K562 (cell line): Measurements from ENCODE around the gene TRMU. TPM values are rescaled to one million over a fixed set of nuclear protein-coding genes. Genes with fewer than 3 reads are reported as not detected.
A peak's percentile ranks its signal among the peaks of the same experiment; 100 is the strongest.

Experiments used
- ATAC-seq: fragments of 200-7000 bp; cut with Tn5 transposase; 3 replicates; pipeline ENCODE4 v1.9.1; 2020; ENCODE audit warnings: moderate library complexity
- BruUV-seq: library from RNA; stranded (reverse); fragments of 400-500 nt; replicated peaks from 2 replicates; lab custom pipeline; 2021; lab: Mats Ljungman, UMichigan
- CTCF ChIA-PET: fragments of 300-600 bp; formaldehyde crosslinking; extraction: SDS; loops from one replicate; lab custom pipeline; 2021; ENCODE audit warnings: low intra/inter-chr PET ratio; lab: Yijun Ruan, JAX
- POLR2A ChIA-PET: fragments of 300-600, 350-650 bp; sonication (Branson Sonifier 250); formaldehyde crosslinking; extraction: SDS; loops from one replicate; lab custom pipeline; 2021; ENCODE audit warnings: antibody characterized with exemption, inconsistent platforms; lab: Yijun Ruan, JAX
- DNase-seq, 4 experiments: peaks; one replicate each; pipeline versions ENCODE4 v3.0.0 to v3.0.0-alpha.2; 2011 to 2018; ENCODE audit warnings: low spot score in 3 of 4, mixed read lengths in 3 of 4; ENCODE audit errors: extremely low read depth in 1 of 4
- FAIRE-seq: peaks from 2 replicates; lab custom pipeline; 2011; peaks lifted over from hg19 to GRCh38; lab: Jason Lieb, UNC
- H2AFZ ChIP-seq: 2 replicates; pipeline ENCODE4 v1.6.0; 2011; ENCODE audit warnings: low read depth, low read length, control low read depth, inconsistent platforms
- H3K27ac ChIP-seq: fragments of 200-600 bp; 3 replicates; pipeline ENCODE4 v1.8.0; 2011; ENCODE audit warnings: low read depth, mild to moderate bottlenecking, control low read depth, inconsistent platforms, low read length, moderate library complexity, mixed read lengths; ENCODE audit errors: extremely low read depth
- H3K27me3 ChIP-seq, 2 experiments: fragments of 300-600 bp in 1 of 2; 2 replicates in 1 of 2; 3 replicates in 1 of 2; pipeline versions ENCODE4 v1.6.0 to v1.8.0; 2011; ENCODE audit warnings: inconsistent platforms in 2 of 2, low read length in 2 of 2, mild to moderate bottlenecking in 1 of 2, mixed read lengths in 1 of 2, moderate library complexity in 1 of 2; ENCODE audit not compliant: control insufficient read depth in 2 of 2, insufficient read depth in 2 of 2
- H3K36me3 ChIP-seq: fragments of 300-600 bp; 3 replicates; pipeline ENCODE4 v1.8.0; 2011; ENCODE audit warnings: mild to moderate bottlenecking, low read length, inconsistent platforms; ENCODE audit not compliant: control insufficient read depth, insufficient read depth
- H3K4me1 ChIP-seq, 2 experiments: fragments of 200-600 bp in 1 of 2; replicated peaks in 1 of 2; 2 replicates in 1 of 2; 3 replicates in 1 of 2; pipeline versions ENCODE4 v1.5.1 to v1.8.0; 2011; ENCODE audit warnings: inconsistent platforms in 2 of 2, low read length in 2 of 2, mild to moderate bottlenecking in 1 of 2, mixed read lengths in 1 of 2, moderate library complexity in 1 of 2; ENCODE audit not compliant: control insufficient read depth in 2 of 2, insufficient read depth in 2 of 2
- H3K4me2 ChIP-seq: 2 replicates; pipeline ENCODE4 v1.6.1; 2011; ENCODE audit warnings: low read length, control low read depth, inconsistent platforms, mixed read lengths; ENCODE audit not compliant: insufficient read depth
- H3K4me3 ChIP-seq: fragments of 200-600 bp; sonication (generic), shearing (Covaris generic); 2 replicates; pipeline ENCODE4 v1.5.1; 2016; ENCODE audit warnings: control low read depth, inconsistent platforms
- H3K79me2 ChIP-seq: fragments of 200-600 bp; 3 replicates; pipeline ENCODE4 v1.8.0; 2011; ENCODE audit warnings: low read length, inconsistent platforms; ENCODE audit not compliant: control insufficient read depth, insufficient read depth
- H3K9ac ChIP-seq, 2 experiments: 2 replicates each; pipeline versions ENCODE4 v1.6.0 to v1.6.1; 2011; ENCODE audit warnings: low read depth in 2 of 2, low read length in 2 of 2, control low read depth in 1 of 2, inconsistent platforms in 1 of 2, mild to moderate bottlenecking in 1 of 2, mixed read lengths in 1 of 2; ENCODE audit not compliant: insufficient read depth in 1 of 2
- H3K9me1 ChIP-seq: one replicate; pipeline ENCODE4 v1.6.0; 2011; ENCODE audit warnings: inconsistent platforms, mild to moderate bottlenecking, low read length, moderate library complexity; ENCODE audit not compliant: control insufficient read depth, insufficient read depth
- H3K9me3 ChIP-seq: replicated peaks from 2 replicates; pipeline ENCODE4 v1.5.1; 2011; ENCODE audit warnings: low read depth, low read length, inconsistent platforms; ENCODE audit not compliant: control insufficient read depth, insufficient read depth
- H4K20me1 ChIP-seq: replicated peaks from 2 replicates; pipeline ENCODE4 v1.6.1; 2011; ENCODE audit warnings: low read length, inconsistent platforms, mixed read lengths; ENCODE audit not compliant: control insufficient read depth, insufficient read depth
- ATF7 ChIP-seq: fragments of 450-650 bp; IDR thresholded peaks from 2 replicates; pipeline ENCODE4 v1.7.1; 2014; ENCODE audit warnings: mild to moderate bottlenecking, moderate library complexity
- CBX8 ChIP-seq: fragments of 200-600 bp; sonication (generic); IDR thresholded peaks from 2 replicates; pipeline ENCODE4 v1.6.1; 2012; ENCODE audit warnings: borderline replicate concordance, mixed run types, low read depth, mild to moderate bottlenecking, moderate library complexity, mixed read lengths, low read length, control low read depth, inconsistent platforms; ENCODE audit not compliant: poor library complexity, severe bottlenecking; ENCODE audit errors: extremely low read depth
- CHD1 ChIP-seq: fragments of 200-600 bp; sonication (generic); IDR thresholded peaks from one replicate; pipeline ENCODE4 v1.6.1; 2012; ENCODE audit warnings: mild to moderate bottlenecking, moderate library complexity, low read length, inconsistent platforms
- PML ChIP-seq: IDR thresholded peaks from 2 replicates; pipeline ENCODE4 v1.6.1; 2012; ENCODE audit warnings: low read length, inconsistent platforms
- RFX7 ChIP-seq: fragments of 250-450 bp; sonication (Bioruptor Pico); IDR thresholded peaks from 2 replicates; pipeline ENCODE4 v1.5.1; 2021; ENCODE audit warnings: mild to moderate bottlenecking
- SAFB2 ChIP-seq: fragments of 200-400 bp; formaldehyde crosslinking; IDR thresholded peaks from 2 replicates; pipeline ENCODE4 v1.6.1; 2018; ENCODE audit warnings: borderline replicate concordance, low read length, low read depth, moderate library complexity; ENCODE audit not compliant: severe bottlenecking
- SMC3 ChIP-seq: conservative IDR thresholded peaks from 2 replicates; pipeline ENCODE4 v1.6.1; 2011; ENCODE audit warnings: low read depth, low read length, improper control_type of control experiment; ENCODE audit not compliant: insufficient read depth
- TGIF2 ChIP-seq: sonication (generic); formaldehyde crosslinking; IDR thresholded peaks from 2 replicates; pipeline ENCODE4 v1.8.1; 2022; ENCODE audit warnings: mild to moderate bottlenecking, missing genetic modification reagents, moderate library complexity
- WGBS: fragments of 100-300 bp; shearing (Covaris generic); methylation state at CpG from one replicate; pipeline ENCODE4 v1.1.6; 2016; ENCODE audit warnings: low coverage, mixed read lengths; ENCODE audit not compliant: insufficient coverage; ENCODE audit errors: missing lambda C conversion rate; 5-methylcytosine and 5-hydroxymethylcytosine counted together
- in situ Hi-C: fragments of 300-500 bp; cut with MboI; formaldehyde crosslinking; loops from 4 replicates; pipeline ENCODE4 v1.15.0; 2018; ENCODE audit warnings: inconsistent platforms, mixed read lengths
- intact Hi-C: fragments of 100-400 bp; cut with micrococcal nuclease; formaldehyde crosslinking; loops from 2 replicates; pipeline ENCODE4 v1.14.2; 2022
- polyA plus RNA-seq, 8 experiments: library from polyadenylated mRNA; depleted of rRNA in 4 of 8; stranded (reverse) in 5 of 8; unstranded in 3 of 8; fragments of >200 nt; fragmentation: Nextera tagmentation in 2 of 8; fragmentation: Illumina TruSeq in 1 of 8; extraction: Ambion mirVana in 2 of 8; extraction: Trizol in 1 of 8; gene quantifications; 2 replicates each; pipeline versions ENCODE4 v1.2.1 to v1.2.3, GENCODE V29; 2011 to 2014; ENCODE audit warnings: inconsistent platforms in 1 of 8, missing spikeins in 1 of 8
- total RNA-seq, 7 experiments: library from RNA; depleted of rRNA in 6 of 7; stranded (reverse); fragments of >200 nt in 6 of 7; fragmentation: Illumina TruSeq in 2 of 7; extraction: Trizol in 2 of 7; gene quantifications; 2 replicates each; pipeline versions ENCODE4 v1.2.1 to v1.2.3, GENCODE V29; 2011 to 2021; ENCODE audit warnings: low replicate concordance in 1 of 7
- TF ChIP-seq, protein P1 (sequence below), 2 experiments: fragments of 450-650 bp; conservative IDR thresholded peaks; 2 replicates each; pipeline ENCODE4 v1.6.1; 2017; ENCODE audit warnings: mild to moderate bottlenecking in 2 of 2, moderate library complexity in 2 of 2
- TF ChIP-seq, protein P2 (sequence below): fragments of 450-650 bp; conservative IDR thresholded peaks from 2 replicates; pipeline ENCODE4 v1.6.1; 2016; ENCODE audit warnings: missing genetic modification characterization, low read depth, mild to moderate bottlenecking, control low read depth, missing compliant biosample characterization
- TF ChIP-seq, protein P3 (sequence below): fragments of 250-450 bp; sonication (Bioruptor Pico); IDR thresholded peaks from 2 replicates; pipeline ENCODE4 v1.9.0; 2021; ENCODE audit warnings: mild to moderate bottlenecking

TRMU gene
- total and polyA plus RNA-seq, 9 of the 15 experiments (the other 6 are each of a cell fraction or from before 2014, with no cell fraction given): 2.3 to 49.9 (median 35.3) TPM

- TF ChIP-seq, protein P1, sequence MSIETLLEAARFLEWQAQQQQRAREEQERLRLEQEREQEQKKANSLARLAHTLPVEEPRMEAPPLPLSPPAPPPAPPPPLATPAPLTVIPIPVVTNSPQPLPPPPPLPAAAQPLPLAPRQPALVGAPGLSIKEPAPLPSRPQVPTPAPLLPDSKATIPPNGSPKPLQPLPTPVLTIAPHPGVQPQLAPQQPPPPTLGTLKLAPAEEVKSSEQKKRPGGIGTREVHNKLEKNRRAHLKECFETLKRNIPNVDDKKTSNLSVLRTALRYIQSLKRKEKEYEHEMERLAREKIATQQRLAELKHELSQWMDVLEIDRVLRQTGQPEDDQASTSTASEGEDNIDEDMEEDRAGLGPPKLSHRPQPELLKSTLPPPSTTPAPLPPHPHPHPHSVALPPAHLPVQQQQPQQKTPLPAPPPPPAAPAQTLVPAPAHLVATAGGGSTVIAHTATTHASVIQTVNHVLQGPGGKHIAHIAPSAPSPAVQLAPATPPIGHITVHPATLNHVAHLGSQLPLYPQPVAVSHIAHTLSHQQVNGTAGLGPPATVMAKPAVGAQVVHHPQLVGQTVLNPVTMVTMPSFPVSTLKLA (conservative IDR thresholded peaks at IDR 0.05): peak in 1 of 2 experiments; percentile 51; a peak in 1 of 4 replicates
- TF ChIP-seq SAFB2 (no peak), SMC3 (0 out of 2 replicates have a peak, but pooled peaks have one; percentile 23), ATF7 (0 out of 2 replicates have a peak, but pooled peaks have one; percentile 12)
Measured at GRCh38 chr22:46390652-46391301, 55.3 kb downstream of the TRMU start (continued).

DNA sequence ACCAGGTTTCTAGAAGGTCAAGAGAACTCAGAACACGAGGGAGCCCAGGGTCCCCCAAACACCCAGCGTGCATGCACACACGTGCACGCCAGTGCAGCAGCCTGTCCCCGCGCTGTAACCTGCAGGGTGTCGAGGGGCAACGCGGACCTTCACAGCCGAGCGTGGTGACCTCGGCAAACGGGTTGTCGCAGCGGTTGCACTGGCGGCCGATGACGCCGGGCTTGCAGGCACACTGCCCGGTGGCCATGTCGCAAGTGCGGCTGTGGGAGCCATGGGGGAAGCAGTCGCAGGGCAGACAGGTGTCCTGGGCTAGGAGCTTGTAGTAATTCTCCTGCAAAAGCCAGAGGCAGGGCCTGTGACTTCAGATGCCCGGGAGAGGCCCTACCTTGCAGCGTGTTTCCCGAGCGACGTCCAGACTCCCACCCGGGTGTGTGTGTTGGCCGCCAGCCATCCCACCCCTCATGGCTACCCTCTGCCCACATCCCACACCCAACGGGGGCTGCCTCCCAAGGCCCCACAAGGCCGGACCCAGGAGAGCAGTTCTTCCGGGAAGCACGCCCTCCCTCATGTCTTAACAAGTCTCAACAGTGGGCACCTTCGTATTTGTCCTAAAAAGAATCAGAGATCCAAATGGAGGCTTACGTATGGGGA is 56.1 kb downstream of the TRMU start:
- peaks cover 6 to 71% of the 10 kb centered on the region in 2 experiments; a peak in 4 of 5 replicates for H3K27me3 ChIP-seq
- no peak for DNase-seq
- no peaks in the 10 kb centered on the region for H3K79me2 ChIP-seq
- H2AFZ ChIP-seq: no peak overlapping the region
- intact Hi-C loops: no loop called here
- H3K4me1 ChIP-seq: peaks cover 0 to 22% of the 10 kb centered on the region in 2 experiments; a peak in 2 of 5 replicates
- CTCF ChIA-PET: interaction anchor here (0.9 to 1.9 kb wide), 3 partner anchors 24 to 269 kb away, joined by 4 to 10 read pairs (median 8); no protein-coding TSS in a partner anchor
- H3K4me3 ChIP-seq: no peak overlapping the region
- no TSS peak for BruUV-seq
- H3K9ac ChIP-seq: no peak overlapping the region
- no peaks in the 10 kb centered on the region for H3K36me3 ChIP-seq
- H3K27ac ChIP-seq: no peak overlapping the region
- POLR2A ChIA-PET: no interaction called here
- in situ Hi-C loops: no loop called here
- 13% methylated on average over 8 of the region's 36 CpGs for WGBS
- no peaks in the 10 kb centered on the region for H3K9me1 ChIP-seq
- H3K9me3 ChIP-seq: no peaks in the 10 kb centered on the region
- no peak overlapping the region for H3K4me2 ChIP-seq
- H4K20me1 ChIP-seq: no peaks in the 10 kb centered on the region
- no peak for FAIRE-seq
- no peak for ATAC-seq
- TF ChIP-seq CBX8 (no peak), RFX7 (no peak), PML (no peak), CHD1 (no peak), TGIF2 (CRISPR knock-in tag) (no peak)
- TF ChIP-seq, protein P2, sequence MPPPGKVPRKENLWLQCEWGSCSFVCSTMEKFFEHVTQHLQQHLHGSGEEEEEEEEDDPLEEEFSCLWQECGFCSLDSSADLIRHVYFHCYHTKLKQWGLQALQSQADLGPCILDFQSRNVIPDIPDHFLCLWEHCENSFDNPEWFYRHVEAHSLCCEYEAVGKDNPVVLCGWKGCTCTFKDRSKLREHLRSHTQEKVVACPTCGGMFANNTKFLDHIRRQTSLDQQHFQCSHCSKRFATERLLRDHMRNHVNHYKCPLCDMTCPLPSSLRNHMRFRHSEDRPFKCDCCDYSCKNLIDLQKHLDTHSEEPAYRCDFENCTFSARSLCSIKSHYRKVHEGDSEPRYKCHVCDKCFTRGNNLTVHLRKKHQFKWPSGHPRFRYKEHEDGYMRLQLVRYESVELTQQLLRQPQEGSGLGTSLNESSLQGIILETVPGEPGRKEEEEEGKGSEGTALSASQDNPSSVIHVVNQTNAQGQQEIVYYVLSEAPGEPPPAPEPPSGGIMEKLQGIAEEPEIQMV (tag): no peak
- TF ChIP-seq, protein P3, sequence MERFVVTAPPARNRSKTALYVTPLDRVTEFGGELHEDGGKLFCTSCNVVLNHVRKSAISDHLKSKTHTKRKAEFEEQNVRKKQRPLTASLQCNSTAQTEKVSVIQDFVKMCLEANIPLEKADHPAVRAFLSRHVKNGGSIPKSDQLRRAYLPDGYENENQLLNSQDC (CRISPR knock-in tag): no peak
